Ecto neural progenitor cell (in vitro differentiated cells): Measurements from ENCODE around the gene HACD3.
"Not testable (repeated sequence)": the region's sequence is repeated elsewhere in the genome, so short reads cannot be mapped to it uniquely, and the experiment has no call there.

Experiments used
- DNase-seq: peaks from one replicate; pipeline ENCODE4 v3.0.0-alpha.2; 2018; ENCODE audit warnings: low spot score

HACD3 gene

GRCh38 chr15:65603559-65603958 lies 73.3 kb downstream of the HACD3 start:
- no peak for DNase-seq

GRCh38 chr15:65610871-65611718 lies 80.8 kb downstream of the HACD3 start, which contains the start of gene INTS14:
INTS14 (minus strand) TSS chr15:65611131; CDS start chr15:65607380, 3,751 bp downstream.
- DNase-seq: peak; percentile 98

- no peak for DNase-seq
Observed at GRCh38 chr15:65611888-65612615, 81.8 kb downstream of the HACD3 start.

- DNase-seq: no peak
Observed at GRCh38 chr15:65612616-65612946, 82.3 kb downstream of the HACD3 start.

- DNase-seq: no peak
Observed at GRCh38 chr15:65612949-65613744, 82.9 kb downstream of the HACD3 start.

- not testable (repeated sequence) for DNase-seq
Observed at GRCh38 chr15:65615887-65616286, 85.6 kb downstream of the HACD3 start.

- DNase-seq: no peak
Observed at GRCh38 chr15:65618560-65619109, 88.4 kb downstream of the HACD3 start.

GRCh38 chr15:65619626-65620290 lies 89.5 kb downstream of the HACD3 start:
- no peak for DNase-seq

GRCh38 chr15:65620833-65621232 lies 90.6 kb downstream of the HACD3 start:
- DNase-seq: no peak

- no peak for DNase-seq
Observed at GRCh38 chr15:65621638-65622037, 91.4 kb downstream of the HACD3 start, which contains the start of gene SLC24A1. SLC24A1 (plus strand) TSS chr15:65621938; CDS start chr15:65624081, 2,143 bp downstream.

GRCh38 chr15:65623103-65623502 lies 92.8 kb downstream of the HACD3 start:
- no peak for DNase-seq

GRCh38 chr15:65626856-65627255 lies 96.6 kb downstream of the HACD3 start:
- DNase-seq: no peak
